ENCODE results near the gene ANO1.

GRCh38 chr11:70065318-70066135 lies 12.6 kb upstream of the ANO1 start:
- TF ChIP-seq CTCF (IDR thresholded peaks at IDR 0.05; ENCODE audit: insufficient read depth, low read depth, low read length) (no peak), EZH2 (IDR thresholded peaks at IDR 0.05; ENCODE audit: insufficient read depth, low read length) (no peak)
